WTC11 (cell line): ENCODE measurements around the gene SERTAD1. TPM values are rescaled to one million over a fixed set of nuclear protein-coding genes. Genes with fewer than 3 reads are reported as not detected.

ENCODE experiments used
- ATAC-seq: fragments of 200-7000 bp; cut with Tn5 transposase; 2 replicates; pipeline ENCODE4 v1.10.0; 2021; ENCODE audit warnings: mild to moderate bottlenecking, moderate library complexity
- CTCF ChIA-PET: fragments of 300-600 bp; sonication (Branson Sonifier 250); formaldehyde crosslinking; loops from one replicate; lab custom pipeline; 2021; ENCODE audit warnings: antibody characterized with exemption; lab: Charles Lee
- POLR2A ChIA-PET: fragments of 350-600 bp; sonication (Branson Sonifier 250); formaldehyde crosslinking; loops from one replicate; lab custom pipeline; 2021; ENCODE audit warnings: antibody characterized with exemption; lab: Charles Lee
- DNase-seq: peaks from one replicate; pipeline ENCODE4 v3.0.0; 2021; ENCODE audit warnings: low spot score
- H3K27ac Mint-ChIP-seq: 2 replicates; pipeline ENCODE4 v1.8.0; 2021; ENCODE audit warnings: mixed read lengths
- H3K27me3 Mint-ChIP-seq: 2 replicates; pipeline ENCODE4 v1.8.0; 2021; ENCODE audit warnings: low read depth, mild to moderate bottlenecking, moderate library complexity, mixed read lengths
- H3K36me3 Mint-ChIP-seq: 2 replicates; pipeline ENCODE4 v1.8.0; 2021; ENCODE audit warnings: mixed read lengths
- H3K4me1 Mint-ChIP-seq: 2 replicates; pipeline ENCODE4 v1.8.0; 2022; ENCODE audit warnings: mixed read lengths
- H3K4me3 Mint-ChIP-seq: 2 replicates; pipeline ENCODE4 v1.8.0; 2021; ENCODE audit warnings: mild to moderate bottlenecking, moderate library complexity, mixed read lengths
- H3K9me3 Mint-ChIP-seq: 2 replicates; pipeline ENCODE4 v1.8.0; 2021; ENCODE audit warnings: mixed read lengths
- GRHL2 ChIP-seq: fragments of 250-450 bp; sonication (Bioruptor Pico); IDR thresholded peaks from 2 replicates; pipeline ENCODE4 v1.8.0; 2022; ENCODE audit warnings: mild to moderate bottlenecking, moderate library complexity; ENCODE audit not compliant: insufficient replicate concordance, severe bottlenecking
- JAZF1 ChIP-seq: fragments of 250-450 bp; sonication (Bioruptor Pico); IDR thresholded peaks from 2 replicates; pipeline ENCODE4 v1.9.0; 2021; ENCODE audit warnings: moderate library complexity, mild to moderate bottlenecking, inconsistent platforms
- PRRX2 ChIP-seq: fragments of 250-450 bp; sonication (Bioruptor Pico); IDR thresholded peaks from 2 replicates; pipeline ENCODE4 v1.8.0; 2021; ENCODE audit warnings: mild to moderate bottlenecking
- RELA ChIP-seq: sonication (generic); formaldehyde crosslinking; IDR thresholded peaks from 2 replicates; pipeline ENCODE4 v1.8.1; 2022; ENCODE audit warnings: missing genetic modification reagents, mild to moderate bottlenecking, borderline replicate concordance
- SMAD3 ChIP-seq: sonication (generic); formaldehyde crosslinking; IDR thresholded peaks from 2 replicates; pipeline ENCODE4 v1.8.0; 2022; ENCODE audit warnings: missing genetic modification reagents, mild to moderate bottlenecking, borderline replicate concordance
- SOX15 ChIP-seq: fragments of 250-450 bp; sonication (Bioruptor Pico); IDR thresholded peaks from 2 replicates; pipeline ENCODE4 v1.9.0; 2021; ENCODE audit warnings: mild to moderate bottlenecking
- ZNF121 ChIP-seq: sonication (generic); formaldehyde crosslinking; IDR thresholded peaks from 2 replicates; pipeline ENCODE4 v1.8.0; 2023; ENCODE audit warnings: missing genetic modification reagents
- ZNF263 ChIP-seq: sonication (generic); formaldehyde crosslinking; IDR thresholded peaks from 2 replicates; pipeline ENCODE4 v1.8.1; 2022; ENCODE audit warnings: low read depth, mild to moderate bottlenecking, moderate library complexity, missing genetic modification reagents
- ZNF416 ChIP-seq: fragments of 250-450 bp; sonication (Bioruptor Pico); IDR thresholded peaks from 2 replicates; pipeline ENCODE4 v1.9.0; 2021; ENCODE audit warnings: mild to moderate bottlenecking, inconsistent platforms
- total RNA-seq: library from RNA; stranded (reverse); gene quantifications from 3 replicates; pipeline ENCODE4 v1.2.3, GENCODE V29; 2021
- TF ChIP-seq, protein P1 (sequence below): fragments of 200-600 bp; IDR thresholded peaks from 2 replicates; pipeline ENCODE4 v1.8.0; 2022; ENCODE audit warnings: antibody characterized with exemption
- TF ChIP-seq, protein P2 (sequence below): sonication (generic); formaldehyde crosslinking; IDR thresholded peaks from 2 replicates; pipeline ENCODE4 v1.8.1; 2023; ENCODE audit warnings: mild to moderate bottlenecking, missing genetic modification reagents
- TF ChIP-seq, protein P3 (sequence below): fragments of 250-450 bp; sonication (Bioruptor Pico); IDR thresholded peaks from 2 replicates; pipeline ENCODE4 v1.9.0; 2021; ENCODE audit warnings: moderate library complexity, mild to moderate bottlenecking, inconsistent platforms, borderline replicate concordance
- TF ChIP-seq, protein P4 (sequence below): sonication (generic); formaldehyde crosslinking; IDR thresholded peaks from 2 replicates; pipeline ENCODE4 v1.8.0; 2023; ENCODE audit warnings: missing genetic modification reagents, mild to moderate bottlenecking, borderline replicate concordance
- TF ChIP-seq, protein P5 (sequence below): sonication (generic); formaldehyde crosslinking; IDR thresholded peaks from 2 replicates; pipeline ENCODE4 v1.8.0; 2022; ENCODE audit warnings: mild to moderate bottlenecking, missing genetic modification reagents
- TF ChIP-seq, protein P6 (sequence below): sonication (generic); formaldehyde crosslinking; IDR thresholded peaks from 2 replicates; pipeline ENCODE4 v1.8.0; 2022; ENCODE audit warnings: mild to moderate bottlenecking, missing genetic modification reagents
- TF ChIP-seq, protein P7 (sequence below): sonication (generic); formaldehyde crosslinking; IDR thresholded peaks from 2 replicates; pipeline ENCODE4 v1.8.1; 2023; ENCODE audit warnings: mild to moderate bottlenecking, moderate library complexity, missing genetic modification reagents

The SERTAD1 gene
- total RNA-seq, 1 experiment from 2014 or later, result 6.8 TPM

DNA sequence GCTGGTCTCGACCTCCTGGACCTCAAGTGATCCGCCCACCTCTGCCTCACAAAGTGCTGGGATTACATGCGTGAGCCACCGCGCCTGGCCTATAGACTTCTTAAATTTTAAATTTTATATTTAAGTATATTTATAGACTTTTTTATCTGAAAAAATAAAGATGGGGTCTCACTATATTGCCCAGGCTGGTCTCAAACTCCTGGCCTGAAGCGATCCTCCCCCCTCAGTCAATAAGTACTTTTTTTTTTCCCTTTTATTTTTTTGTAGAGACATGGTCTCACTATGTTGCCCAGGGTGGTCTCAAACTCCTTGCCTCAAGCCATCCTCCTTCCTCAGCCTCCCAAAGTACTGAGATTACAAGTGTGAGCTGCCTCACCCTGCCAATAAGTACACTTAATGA lies 1.9 kb downstream of the SERTAD1 start:
- ChIA-PET CTCF (interaction anchor here (0.9 to 1.7 kb wide), 8 partner anchors 9 to 180 kb away, joined by 3 to 12 read pairs (median 4); partner anchors contain the start of genes BLVRB and PRX), POLR2A (interaction anchor here (0.5 to 1.8 kb wide), 2 partner anchors 10 to 1790 kb away, joined by 4 to 11 read pairs; partner anchors contain the start of gene PRX)
- no peak overlapping the region for H3K27ac Mint-ChIP-seq
- ATAC-seq (no peak), DNase-seq (no peak)
- peaks cover 16% of the 10 kb centered on the region for H3K4me1 Mint-ChIP-seq
- peaks cover 3% of the 10 kb centered on the region for H3K27me3 Mint-ChIP-seq
- no peaks in the 10 kb centered on the region for H3K9me3 Mint-ChIP-seq
- H3K4me3 Mint-ChIP-seq, result no peak overlapping the region
- no peaks in the 10 kb centered on the region; the same call in 1 of the 2 replicates for H3K36me3 Mint-ChIP-seq
- TF ChIP-seq SOX15 (CRISPR knock-in tag), result no peak
- no peak for TF ChIP-seq GRHL2
- TF ChIP-seq PRRX2, result no peak
- TF ChIP-seq SMAD3 (CRISPR knock-in tag), result no peak
- TF ChIP-seq, protein P1, sequence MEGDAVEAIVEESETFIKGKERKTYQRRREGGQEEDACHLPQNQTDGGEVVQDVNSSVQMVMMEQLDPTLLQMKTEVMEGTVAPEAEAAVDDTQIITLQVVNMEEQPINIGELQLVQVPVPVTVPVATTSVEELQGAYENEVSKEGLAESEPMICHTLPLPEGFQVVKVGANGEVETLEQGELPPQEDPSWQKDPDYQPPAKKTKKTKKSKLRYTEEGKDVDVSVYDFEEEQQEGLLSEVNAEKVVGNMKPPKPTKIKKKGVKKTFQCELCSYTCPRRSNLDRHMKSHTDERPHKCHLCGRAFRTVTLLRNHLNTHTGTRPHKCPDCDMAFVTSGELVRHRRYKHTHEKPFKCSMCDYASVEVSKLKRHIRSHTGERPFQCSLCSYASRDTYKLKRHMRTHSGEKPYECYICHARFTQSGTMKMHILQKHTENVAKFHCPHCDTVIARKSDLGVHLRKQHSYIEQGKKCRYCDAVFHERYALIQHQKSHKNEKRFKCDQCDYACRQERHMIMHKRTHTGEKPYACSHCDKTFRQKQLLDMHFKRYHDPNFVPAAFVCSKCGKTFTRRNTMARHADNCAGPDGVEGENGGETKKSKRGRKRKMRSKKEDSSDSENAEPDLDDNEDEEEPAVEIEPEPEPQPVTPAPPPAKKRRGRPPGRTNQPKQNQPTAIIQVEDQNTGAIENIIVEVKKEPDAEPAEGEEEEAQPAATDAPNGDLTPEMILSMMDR, result no peak
- TF ChIP-seq ZNF263, result no peak
- TF ChIP-seq, protein P2, sequence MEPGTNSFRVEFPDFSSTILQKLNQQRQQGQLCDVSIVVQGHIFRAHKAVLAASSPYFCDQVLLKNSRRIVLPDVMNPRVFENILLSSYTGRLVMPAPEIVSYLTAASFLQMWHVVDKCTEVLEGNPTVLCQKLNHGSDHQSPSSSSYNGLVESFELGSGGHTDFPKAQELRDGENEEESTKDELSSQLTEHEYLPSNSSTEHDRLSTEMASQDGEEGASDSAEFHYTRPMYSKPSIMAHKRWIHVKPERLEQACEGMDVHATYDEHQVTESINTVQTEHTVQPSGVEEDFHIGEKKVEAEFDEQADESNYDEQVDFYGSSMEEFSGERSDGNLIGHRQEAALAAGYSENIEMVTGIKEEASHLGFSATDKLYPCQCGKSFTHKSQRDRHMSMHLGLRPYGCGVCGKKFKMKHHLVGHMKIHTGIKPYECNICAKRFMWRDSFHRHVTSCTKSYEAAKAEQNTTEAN (CRISPR knock-in tag), result no peak
- TF ChIP-seq, protein P3, sequence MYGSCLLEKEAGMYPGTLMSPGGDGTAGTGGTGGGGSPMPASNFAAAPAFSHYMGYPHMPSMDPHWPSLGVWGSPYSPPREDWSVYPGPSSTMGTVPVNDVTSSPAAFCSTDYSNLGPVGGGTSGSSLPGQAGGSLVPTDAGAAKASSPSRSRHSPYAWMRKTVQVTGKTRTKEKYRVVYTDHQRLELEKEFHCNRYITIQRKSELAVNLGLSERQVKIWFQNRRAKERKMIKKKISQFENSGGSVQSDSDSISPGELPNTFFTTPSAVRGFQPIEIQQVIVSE (CRISPR knock-in tag), result no peak
- TF ChIP-seq ZNF121, result no peak
- no peak for TF ChIP-seq JAZF1
- TF ChIP-seq RELA (CRISPR knock-in tag), result no peak
- TF ChIP-seq, protein P4, sequence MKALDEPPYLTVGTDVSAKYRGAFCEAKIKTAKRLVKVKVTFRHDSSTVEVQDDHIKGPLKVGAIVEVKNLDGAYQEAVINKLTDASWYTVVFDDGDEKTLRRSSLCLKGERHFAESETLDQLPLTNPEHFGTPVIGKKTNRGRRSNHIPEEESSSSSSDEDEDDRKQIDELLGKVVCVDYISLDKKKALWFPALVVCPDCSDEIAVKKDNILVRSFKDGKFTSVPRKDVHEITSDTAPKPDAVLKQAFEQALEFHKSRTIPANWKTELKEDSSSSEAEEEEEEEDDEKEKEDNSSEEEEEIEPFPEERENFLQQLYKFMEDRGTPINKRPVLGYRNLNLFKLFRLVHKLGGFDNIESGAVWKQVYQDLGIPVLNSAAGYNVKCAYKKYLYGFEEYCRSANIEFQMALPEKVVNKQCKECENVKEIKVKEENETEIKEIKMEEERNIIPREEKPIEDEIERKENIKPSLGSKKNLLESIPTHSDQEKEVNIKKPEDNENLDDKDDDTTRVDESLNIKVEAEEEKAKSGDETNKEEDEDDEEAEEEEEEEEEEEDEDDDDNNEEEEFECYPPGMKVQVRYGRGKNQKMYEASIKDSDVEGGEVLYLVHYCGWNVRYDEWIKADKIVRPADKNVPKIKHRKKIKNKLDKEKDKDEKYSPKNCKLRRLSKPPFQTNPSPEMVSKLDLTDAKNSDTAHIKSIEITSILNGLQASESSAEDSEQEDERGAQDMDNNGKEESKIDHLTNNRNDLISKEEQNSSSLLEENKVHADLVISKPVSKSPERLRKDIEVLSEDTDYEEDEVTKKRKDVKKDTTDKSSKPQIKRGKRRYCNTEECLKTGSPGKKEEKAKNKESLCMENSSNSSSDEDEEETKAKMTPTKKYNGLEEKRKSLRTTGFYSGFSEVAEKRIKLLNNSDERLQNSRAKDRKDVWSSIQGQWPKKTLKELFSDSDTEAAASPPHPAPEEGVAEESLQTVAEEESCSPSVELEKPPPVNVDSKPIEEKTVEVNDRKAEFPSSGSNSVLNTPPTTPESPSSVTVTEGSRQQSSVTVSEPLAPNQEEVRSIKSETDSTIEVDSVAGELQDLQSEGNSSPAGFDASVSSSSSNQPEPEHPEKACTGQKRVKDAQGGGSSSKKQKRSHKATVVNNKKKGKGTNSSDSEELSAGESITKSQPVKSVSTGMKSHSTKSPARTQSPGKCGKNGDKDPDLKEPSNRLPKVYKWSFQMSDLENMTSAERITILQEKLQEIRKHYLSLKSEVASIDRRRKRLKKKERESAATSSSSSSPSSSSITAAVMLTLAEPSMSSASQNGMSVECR (CRISPR knock-in tag), result no peak

DNA sequence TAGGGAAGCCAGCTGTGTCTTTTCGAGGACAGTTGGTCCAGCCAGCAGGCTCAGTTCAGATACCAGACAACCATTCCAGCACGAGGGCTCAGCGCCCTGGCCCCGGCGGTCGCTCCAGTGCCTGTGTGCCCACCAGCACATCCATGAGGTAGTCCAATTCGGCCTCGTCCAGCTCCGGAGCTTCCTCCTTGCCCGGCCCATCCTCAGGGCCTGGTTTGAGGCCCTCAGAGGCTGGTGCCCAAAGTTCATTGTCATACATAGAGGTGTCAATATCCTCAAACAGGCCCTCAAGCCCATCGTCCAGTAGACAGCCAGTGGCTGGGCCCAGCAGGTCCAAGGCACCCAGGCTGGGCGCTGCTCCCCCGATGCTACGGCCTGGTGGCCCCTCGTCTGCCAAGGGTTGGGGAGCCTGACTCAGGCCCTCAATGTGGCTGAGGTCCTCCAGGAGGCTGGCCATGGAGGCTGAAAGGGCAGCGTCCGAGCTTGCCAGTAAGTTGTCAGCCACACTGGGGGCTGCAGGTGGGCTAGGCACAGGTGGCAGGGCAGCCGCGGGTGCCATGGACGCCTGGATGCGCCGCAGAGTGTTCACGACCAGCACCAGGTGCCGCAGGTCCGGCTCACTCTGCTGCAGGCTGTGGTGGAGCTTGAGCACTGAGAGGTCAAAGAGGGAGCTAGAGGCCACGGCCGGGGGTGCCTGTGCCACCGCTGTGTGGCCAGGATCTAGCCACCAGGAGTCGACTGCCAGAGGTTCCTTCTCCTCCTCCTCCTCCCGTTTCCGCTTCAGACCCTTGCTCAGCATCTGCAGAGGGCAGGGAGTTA lies 2.8 kb downstream of the SERTAD1 start:
- ChIA-PET POLR2A (no interaction called here), CTCF (interaction anchor here (1.5 kb wide), 1 partner anchor 21 kb away, joined by 3 read pairs; the partner anchor contains the start of gene SERTAD3)
- ATAC-seq (no peak), DNase-seq (no peak)
- H3K4me3 Mint-ChIP-seq, result peak overlapping the region; percentile 69; the same call in 1 of the 2 replicates
- no peaks in the 10 kb centered on the region for H3K9me3 Mint-ChIP-seq
- no peaks in the 10 kb centered on the region; the same call in 1 of the 2 replicates for H3K36me3 Mint-ChIP-seq
- peaks cover 3% of the 10 kb centered on the region for H3K27me3 Mint-ChIP-seq
- peaks cover 16% of the 10 kb centered on the region for H3K4me1 Mint-ChIP-seq
- H3K27ac Mint-ChIP-seq, result peak overlapping the region; percentile 63; the same call in 1 of the 2 replicates
- TF ChIP-seq, protein P5, sequence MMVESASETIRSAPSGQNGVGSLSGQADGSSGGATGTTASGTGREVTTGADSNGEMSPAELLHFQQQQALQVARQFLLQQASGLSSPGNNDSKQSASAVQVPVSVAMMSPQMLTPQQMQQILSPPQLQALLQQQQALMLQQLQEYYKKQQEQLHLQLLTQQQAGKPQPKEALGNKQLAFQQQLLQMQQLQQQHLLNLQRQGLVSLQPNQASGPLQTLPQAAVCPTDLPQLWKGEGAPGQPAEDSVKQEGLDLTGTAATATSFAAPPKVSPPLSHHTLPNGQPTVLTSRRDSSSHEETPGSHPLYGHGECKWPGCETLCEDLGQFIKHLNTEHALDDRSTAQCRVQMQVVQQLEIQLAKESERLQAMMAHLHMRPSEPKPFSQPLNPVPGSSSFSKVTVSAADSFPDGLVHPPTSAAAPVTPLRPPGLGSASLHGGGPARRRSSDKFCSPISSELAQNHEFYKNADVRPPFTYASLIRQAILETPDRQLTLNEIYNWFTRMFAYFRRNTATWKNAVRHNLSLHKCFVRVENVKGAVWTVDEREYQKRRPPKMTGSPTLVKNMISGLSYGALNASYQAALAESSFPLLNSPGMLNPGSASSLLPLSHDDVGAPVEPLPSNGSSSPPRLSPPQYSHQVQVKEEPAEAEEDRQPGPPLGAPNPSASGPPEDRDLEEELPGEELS, result 0 out of 2 replicates have a peak, but pooled peaks have one; percentile 22
- TF ChIP-seq ZNF121 (no peak), ZNF416 (CRISPR knock-in tag) (no peak)
- TF ChIP-seq, protein P6, sequence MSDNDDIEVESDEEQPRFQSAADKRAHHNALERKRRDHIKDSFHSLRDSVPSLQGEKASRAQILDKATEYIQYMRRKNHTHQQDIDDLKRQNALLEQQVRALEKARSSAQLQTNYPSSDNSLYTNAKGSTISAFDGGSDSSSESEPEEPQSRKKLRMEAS (CRISPR knock-in tag), result no peak
- TF ChIP-seq, protein P7, sequence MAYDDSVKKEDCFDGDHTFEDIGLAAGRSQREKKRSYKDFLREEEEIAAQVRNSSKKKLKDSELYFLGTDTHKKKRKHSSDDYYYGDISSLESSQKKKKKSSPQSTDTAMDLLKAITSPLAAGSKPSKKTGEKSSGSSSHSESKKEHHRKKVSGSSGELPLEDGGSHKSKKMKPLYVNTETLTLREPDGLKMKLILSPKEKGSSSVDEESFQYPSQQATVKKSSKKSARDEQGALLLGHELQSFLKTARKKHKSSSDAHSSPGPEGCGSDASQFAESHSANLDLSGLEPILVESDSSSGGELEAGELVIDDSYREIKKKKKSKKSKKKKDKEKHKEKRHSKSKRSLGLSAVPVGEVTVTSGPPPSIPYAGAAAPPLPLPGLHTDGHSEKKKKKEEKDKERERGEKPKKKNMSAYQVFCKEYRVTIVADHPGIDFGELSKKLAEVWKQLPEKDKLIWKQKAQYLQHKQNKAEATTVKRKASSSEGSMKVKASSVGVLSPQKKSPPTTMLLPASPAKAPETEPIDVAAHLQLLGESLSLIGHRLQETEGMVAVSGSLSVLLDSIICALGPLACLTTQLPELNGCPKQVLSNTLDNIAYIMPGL (CRISPR knock-in tag), result no peak
